Stimulated activated CD4-positive, alpha-beta T cell treated with anti-CD3 and anti-CD28 coated beads, TNF-alpha, amount 100 ng/mL, for 1 hour (primary cell): Measurements from ENCODE around the gene LAMA3.

Source experiments
- DNase-seq, 3 donors: peaks; one replicate each; pipeline ENCODE4 v3.0.0-alpha.2; 2020; ENCODE audit warnings: low read depth in 3 of 3, low spot score in 1 of 3

Gene LAMA3

DNA sequence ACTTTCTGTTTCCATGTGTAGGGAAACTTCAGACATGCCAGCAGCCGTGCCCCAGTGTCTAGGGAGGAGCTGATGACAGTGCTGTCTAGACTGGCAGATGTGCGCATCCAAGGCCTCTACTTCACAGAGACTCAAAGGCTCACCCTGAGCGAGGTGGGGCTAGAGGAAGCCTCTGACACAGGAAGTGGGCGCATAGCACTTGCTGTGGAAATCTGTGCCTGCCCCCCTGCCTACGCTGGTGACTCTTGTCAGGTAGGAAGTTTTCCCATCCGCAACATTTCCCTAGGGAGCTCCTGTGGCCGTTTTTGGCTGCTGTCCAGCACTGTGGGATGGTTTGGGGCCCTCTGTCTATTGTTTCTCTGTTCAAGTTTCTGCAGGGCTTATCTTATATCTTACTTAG lies 182.2 kb downstream of the LAMA3 start:
- DNase-seq: peak; percentile 21 to 60 (median 55)

- peak in 2 of 3 donors; percentile 13 to 14 for DNase-seq
Observed at GRCh38 chr18:23872701-23873550, 183.7 kb downstream of the LAMA3 start.

- no peak for DNase-seq
Observed at GRCh38 chr18:23875966-23876895, 187.0 kb downstream of the LAMA3 start.

DNA sequence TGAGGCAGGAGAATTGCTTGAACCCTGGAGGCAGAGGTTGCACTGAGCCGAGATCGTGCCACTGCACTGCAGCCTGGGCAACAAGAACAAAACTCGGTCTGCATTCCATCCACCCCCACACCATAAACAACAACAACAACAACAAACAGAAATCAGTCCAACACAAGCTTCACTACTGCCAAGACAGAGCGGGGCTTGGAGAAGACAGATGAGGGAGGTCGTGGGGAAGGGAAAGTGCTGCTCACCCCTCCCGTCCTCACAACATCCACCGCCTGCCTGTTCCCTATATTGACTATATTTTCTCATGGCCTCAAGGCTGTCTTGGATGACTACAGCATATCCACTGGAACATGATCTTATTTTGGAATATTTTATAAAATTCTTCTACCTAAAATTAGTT lies 187.7 kb downstream of the LAMA3 start:
- DNase-seq: no peak

GRCh38 chr18:23877371-23877770 lies 188.1 kb downstream of the LAMA3 start:
- no peak for DNase-seq

- no peak for DNase-seq
Observed at GRCh38 chr18:23878336-23878900, 189.2 kb downstream of the LAMA3 start.

DNA sequence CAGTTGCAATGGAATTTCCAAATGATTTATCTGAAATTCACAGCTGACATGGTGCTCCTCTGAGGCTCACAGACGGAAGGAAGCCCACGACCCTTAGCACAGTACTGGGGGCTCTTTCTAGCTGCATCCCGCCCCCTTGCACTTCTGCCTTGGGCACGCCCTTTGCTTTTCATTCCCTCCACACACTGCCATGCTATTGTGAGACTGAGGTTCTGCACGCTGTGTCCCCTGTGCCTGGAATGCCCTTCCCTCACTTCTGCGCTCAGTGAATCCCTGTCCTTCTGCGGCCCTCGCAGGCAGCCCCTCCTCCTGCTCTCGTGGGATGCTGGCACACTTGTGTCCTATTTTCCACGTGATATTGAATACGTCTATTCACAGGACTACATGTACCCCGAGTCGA lies 189.9 kb downstream of the LAMA3 start:
- DNase-seq: no peak

GRCh38 chr18:23879544-23879943 lies 190.3 kb downstream of the LAMA3 start:
- no peak for DNase-seq

GRCh38 chr18:23879966-23880565 lies 190.8 kb downstream of the LAMA3 start:
- DNase-seq: no peak

DNA sequence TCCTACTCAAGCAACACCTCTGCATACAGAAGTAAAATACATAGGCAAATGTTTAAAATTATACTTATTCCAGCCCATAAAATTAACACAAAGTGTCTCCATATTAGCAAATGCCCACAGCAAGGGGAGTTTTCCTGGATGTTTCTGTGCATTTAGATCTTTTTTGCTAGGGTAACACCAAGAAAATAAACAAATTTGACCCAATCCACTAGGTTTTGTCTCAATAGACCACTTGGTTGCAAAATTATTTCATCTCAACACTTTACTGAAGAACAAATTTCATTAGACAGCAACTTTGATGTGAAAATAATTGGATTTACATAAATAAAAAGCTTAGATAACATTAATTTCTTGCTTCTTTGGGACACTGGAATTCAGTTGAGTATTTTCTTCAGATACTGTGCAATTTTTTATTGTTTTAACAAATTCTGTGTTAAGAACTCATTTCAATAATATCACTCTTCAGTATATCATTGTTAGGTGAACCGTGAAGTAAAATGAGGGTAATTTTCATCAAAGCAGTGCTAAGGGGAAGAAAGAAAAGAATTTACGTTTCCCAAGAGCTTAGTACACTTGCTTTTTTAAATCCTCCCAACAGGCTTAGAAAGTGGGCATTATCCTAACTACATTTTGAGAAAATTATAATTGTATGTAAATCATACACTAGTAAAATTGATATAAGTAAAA lies 191.8 kb downstream of the LAMA3 start:
- DNase-seq: no peak

DNA sequence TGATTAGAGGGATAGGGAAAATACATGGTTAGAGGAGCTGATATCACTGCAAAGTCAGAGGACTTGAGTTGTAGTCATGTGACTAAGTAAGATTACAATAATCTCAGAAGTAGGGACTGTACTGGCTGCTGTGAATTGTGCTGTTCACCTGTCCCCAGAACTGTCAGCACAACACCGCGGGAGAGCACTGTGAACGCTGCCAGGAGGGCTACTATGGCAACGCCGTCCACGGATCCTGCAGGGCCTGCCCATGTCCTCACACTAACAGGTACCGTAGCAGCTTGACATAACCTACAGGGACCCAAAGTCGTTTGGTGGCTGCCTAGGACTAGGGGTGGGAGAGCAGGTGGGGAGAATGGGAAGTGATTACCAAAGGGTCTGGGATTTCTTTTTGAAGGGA lies 192.5 kb downstream of the LAMA3 start:
- DNase-seq: no peak

DNA sequence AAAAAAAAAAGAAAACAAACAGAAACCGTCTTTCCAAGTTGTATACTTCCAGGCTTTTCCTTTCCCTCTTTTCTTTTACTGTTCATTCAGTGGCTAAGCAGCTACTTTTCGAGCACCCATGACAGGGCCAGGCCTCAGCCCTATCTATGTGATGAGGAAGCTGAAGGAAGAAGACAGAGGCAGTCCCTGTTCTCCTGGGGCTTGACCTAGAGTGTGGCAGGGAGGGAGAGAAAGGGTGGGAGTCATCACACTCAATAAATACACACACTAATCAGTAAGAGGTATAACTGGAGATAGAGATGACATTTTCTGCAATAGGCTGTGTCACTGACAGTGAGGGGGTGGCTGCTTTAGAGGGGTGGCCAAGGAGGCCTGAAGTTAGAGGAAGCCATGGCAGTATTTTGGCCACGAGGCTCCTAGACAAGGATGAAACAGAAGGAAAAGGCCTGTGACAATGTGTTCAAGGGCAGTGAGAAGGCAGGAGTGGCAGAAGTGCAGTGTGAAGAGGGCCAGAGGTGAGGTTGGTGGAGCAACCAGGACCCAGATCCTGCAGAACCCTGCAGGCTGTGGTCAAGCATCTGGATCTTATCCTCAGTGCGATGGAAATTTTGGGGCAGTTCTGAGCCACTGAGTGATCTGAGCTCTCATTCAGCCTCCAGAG lies 193.5 kb downstream of the LAMA3 start:
- DNase-seq: no peak

- no peak for DNase-seq
Observed at GRCh38 chr18:23883277-23883790, 194.1 kb downstream of the LAMA3 start.

- DNase-seq: no peak
Observed at GRCh38 chr18:23884681-23885375, 195.6 kb downstream of the LAMA3 start.

DNA sequence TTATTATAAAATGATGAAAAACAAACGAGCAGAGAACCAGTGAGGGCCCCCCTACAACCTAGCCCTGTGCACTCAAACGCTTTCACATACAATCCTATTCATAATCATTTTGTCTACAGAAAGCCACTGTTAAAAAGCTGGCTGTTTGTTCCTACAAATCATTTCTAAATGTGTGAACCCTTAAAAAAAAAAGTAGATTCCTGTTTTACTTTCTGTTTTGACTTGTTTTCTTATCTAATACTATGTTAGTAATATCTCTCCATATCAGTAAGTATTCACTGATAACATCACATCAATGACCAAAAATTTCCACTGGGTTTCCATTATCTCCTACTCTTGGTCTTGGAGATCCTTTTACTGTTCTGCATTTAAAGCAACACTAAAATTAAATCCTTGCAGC lies 196.5 kb downstream of the LAMA3 start:
- DNase-seq: no peak

DNA sequence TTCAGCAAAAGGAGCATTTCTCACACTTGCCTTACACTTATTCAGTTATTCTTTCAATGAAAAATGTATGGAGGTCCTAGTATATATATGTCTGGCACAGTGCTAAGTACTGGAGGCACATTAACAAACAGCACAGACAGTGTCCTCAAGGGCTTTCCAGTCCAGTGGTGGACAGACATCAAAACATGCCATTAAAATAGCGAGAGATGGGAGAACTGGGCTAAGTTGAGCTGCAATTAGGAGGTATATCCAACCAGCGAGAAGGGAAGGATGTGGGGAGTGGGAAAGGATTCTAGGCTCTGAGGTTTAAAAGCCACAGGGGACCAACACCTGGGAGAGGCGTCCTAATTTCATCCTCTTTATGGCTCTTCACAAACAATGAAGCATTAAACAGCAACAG lies 197.8 kb downstream of the LAMA3 start:
- DNase-seq: no peak

DNA sequence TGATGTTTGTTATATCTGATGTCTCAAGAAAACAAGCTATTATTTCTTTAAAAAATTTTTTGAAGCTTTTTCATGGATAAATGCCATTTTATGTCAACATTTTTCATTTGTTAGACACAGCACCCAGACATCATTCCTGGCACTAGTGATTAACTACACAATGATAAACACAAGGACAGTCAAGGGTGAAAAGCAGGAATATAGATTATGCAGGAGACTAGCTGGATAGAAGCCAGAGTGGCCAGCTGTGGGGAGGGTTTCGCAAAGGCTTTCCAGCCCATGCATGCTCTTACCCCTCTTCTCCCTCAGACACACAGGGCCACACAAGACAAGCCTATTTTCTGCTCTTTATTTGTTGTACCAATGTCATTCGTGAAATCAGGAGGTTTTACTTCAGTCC lies 198.2 kb downstream of the LAMA3 start:
- no peak for DNase-seq

DNA sequence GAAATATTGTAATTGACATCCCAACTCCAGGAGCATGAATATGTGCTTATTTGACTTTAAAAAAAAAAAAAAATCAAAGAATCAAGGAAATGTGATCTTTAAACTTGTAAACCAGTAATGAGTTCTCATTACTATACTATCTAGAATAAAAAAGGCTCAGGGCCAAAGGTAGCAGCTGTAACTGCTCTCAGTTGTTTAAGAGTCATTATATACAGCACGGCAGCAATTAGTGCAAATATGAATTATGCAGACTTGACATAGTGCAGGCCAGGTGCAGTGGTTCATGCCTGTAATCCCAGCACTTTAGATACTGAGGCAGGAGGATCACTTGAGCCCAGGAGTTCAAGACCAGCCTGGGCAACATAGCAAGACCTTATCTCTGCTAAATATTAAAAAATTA lies 199.6 kb downstream of the LAMA3 start:
- no peak for DNase-seq

DNA sequence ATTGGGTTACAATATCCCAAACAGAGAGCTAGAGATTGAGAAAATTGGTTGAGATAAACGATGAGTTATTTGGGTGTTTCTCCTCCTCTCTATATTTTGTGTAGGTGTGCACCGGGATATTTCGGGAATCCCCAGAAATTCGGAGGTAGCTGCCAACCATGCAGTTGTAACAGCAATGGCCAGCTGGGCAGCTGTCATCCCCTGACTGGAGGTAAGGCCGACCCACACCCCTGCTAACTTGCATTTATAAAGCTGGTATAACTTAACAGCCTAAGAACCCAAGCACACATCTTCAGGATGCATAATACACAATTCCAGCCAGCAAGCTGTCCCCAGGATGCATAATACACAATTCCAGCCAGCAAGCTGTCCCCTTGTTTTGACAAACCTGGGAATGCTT lies 200.7 kb downstream of the LAMA3 start:
- no peak for DNase-seq
